Fibroblast of skin of left quadriceps (primary cell): ENCODE measurements around the gene REL.
"Not testable (repeated sequence)": the region's sequence is repeated elsewhere in the genome, so short reads cannot be mapped to it uniquely, and the experiment has no call there.

Experiments
- DNase-seq, 2 experiments: peaks; one replicate each; pipeline ENCODE4 v3.0.0-alpha.2; 2013; ENCODE audit warnings: low read depth in 2 of 2

Gene REL

GRCh38 chr2:60925994-60926740, 44.8 kb downstream of the REL start:
- peak in 1 of 2 experiments; percentile 4 for DNase-seq

- peak; percentile 67 to 73 for DNase-seq
Measured at GRCh38 chr2:60926741-60927552, 45.6 kb downstream of the REL start.

GRCh38 chr2:60932061-60932460, 50.7 kb downstream of the REL start:
- DNase-seq = not testable (repeated sequence)

- no peak for DNase-seq
Measured at GRCh38 chr2:60932954-60933353, 51.6 kb downstream of the REL start.

GRCh38 chr2:60934165-60934722, 52.9 kb downstream of the REL start:
- DNase-seq = no peak

GRCh38 chr2:60936757-60937156, 55.4 kb downstream of the REL start:
- DNase-seq = no peak

- no peak for DNase-seq
Measured at GRCh38 chr2:60938301-60938700, 56.9 kb downstream of the REL start.

GRCh38 chr2:60939622-60940021, 58.2 kb downstream of the REL start:
- DNase-seq = no peak

- no peak for DNase-seq
Measured at GRCh38 chr2:60945341-60945740, 64.0 kb downstream of the REL start.

- DNase-seq = no peak
Measured at GRCh38 chr2:60947056-60947455, 65.7 kb downstream of the REL start.

- no peak for DNase-seq
Measured at GRCh38 chr2:60948161-60948560, 66.8 kb downstream of the REL start.

GRCh38 chr2:60948926-60949579, 67.7 kb downstream of the REL start:
- DNase-seq = no peak

GRCh38 chr2:60954139-60954538, 72.8 kb downstream of the REL start:
- DNase-seq = no peak

- no peak for DNase-seq
Measured at GRCh38 chr2:60957224-60957623, 75.8 kb downstream of the REL start.

- no peak for DNase-seq
Measured at GRCh38 chr2:60957643-60958042, 76.3 kb downstream of the REL start.

GRCh38 chr2:60958361-60958760, 77.0 kb downstream of the REL start:
- peak; percentile 16 to 32 for DNase-seq

GRCh38 chr2:60958800-60959199, 77.4 kb downstream of the REL start:
- peak; percentile 6 to 22 for DNase-seq

GRCh38 chr2:60959501-60959900, 78.1 kb downstream of the REL start:
- DNase-seq = no peak

- no peak for DNase-seq
Measured at GRCh38 chr2:60960706-60961105, 79.3 kb downstream of the REL start.

- DNase-seq = peak; percentile 14 to 17
Measured at GRCh38 chr2:60961457-60961856, 80.1 kb downstream of the REL start.

- DNase-seq = no peak
Measured at GRCh38 chr2:60962528-60962927, 81.2 kb downstream of the REL start.

GRCh38 chr2:60963190-60963589, 81.8 kb downstream of the REL start:
- no peak for DNase-seq
